GM19324 (cell line): ENCODE results near the gene KPTN.

Experiments used
- ATAC-seq: cut with Tn5 transposase; IDR thresholded peaks from one replicate; pipeline ENCODE4 v1.9.1; 2021; ENCODE audit warnings: mild to moderate bottlenecking, moderate library complexity; ENCODE audit not compliant: unreplicated experiment, low FRiP score

KPTN gene

DNA sequence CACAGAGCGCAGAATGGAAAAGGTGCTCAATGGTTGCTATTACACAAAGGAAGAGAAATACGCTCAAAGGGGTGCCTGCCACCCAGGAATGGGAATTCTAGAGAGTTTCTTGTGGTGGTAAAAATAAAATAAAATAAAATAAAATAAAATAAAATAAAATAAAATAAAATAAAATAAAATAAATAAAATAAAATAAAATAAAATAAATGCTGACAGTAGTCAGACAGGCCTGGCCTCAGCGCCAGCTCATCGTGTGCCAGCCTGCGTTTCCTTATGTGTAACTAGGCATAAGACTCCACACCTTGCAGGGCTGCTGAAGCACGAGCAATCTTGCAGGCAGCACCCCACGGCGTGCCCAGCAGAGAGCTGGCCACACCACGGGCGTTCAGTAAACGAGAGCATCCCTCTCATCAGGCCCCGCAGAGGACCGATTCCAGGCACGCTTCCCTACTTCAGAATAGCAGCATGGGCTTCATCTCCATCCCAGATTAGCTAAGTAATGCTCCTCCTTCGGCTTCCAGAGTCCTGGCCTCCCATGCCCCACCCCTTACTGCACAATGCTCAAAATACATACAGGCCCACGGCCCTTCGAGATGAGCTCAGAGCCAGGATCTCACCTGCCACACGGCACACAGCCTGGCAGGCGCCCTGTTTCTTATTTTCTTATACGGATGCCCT lies 25.3 kb upstream of the KPTN start:
- ATAC-seq: no peak

DNA sequence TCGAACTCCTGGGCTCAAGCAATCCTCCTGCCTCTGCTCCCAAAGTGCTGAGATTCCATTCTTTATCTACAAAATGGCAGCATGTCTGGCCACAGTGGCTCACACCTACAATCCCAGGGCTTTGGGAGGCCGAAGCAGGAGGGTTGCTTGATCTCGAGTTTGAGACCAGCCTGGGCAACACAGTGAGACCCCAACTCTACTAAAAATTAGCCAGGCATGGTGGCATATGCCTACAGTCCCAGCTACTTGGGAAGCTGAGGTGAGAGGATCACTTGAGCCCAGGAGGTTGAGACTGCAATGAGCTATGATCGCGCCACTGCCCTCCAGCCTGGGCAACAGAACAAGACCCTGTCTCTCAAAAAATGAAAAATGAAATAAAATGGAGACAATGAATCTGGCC lies 24.7 kb upstream of the KPTN start:
- no peak for ATAC-seq

GRCh38 chr19:47507924-47508553 lies 24.0 kb upstream of the KPTN start:
- ATAC-seq: no peak

- ATAC-seq: no peak
These were observed 23.0 kb upstream of the KPTN start for GRCh38 chr19:47507012-47507411.

GRCh38 chr19:47506459-47506858 lies 22.4 kb upstream of the KPTN start:
- no peak for ATAC-seq

DNA sequence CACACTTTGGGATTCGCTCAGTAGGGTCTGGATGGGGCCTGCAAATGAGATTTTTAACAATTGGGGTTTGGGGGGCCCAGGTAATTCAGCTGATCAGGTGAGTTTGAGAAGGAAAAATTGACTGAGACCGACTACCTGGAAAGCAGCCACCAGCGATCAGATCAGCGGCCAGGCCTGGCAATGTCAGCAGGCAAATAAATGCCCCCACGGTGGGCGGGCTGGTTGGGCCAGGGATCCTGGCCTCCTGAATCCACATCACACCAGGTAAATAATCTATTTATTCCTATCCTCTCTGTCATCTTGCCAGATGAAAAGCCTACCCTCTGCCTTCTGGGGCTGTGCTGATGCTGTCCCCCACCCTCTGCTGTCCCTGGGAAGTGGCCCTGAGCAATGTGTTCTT lies 21.5 kb upstream of the KPTN start:
- no peak for ATAC-seq

DNA sequence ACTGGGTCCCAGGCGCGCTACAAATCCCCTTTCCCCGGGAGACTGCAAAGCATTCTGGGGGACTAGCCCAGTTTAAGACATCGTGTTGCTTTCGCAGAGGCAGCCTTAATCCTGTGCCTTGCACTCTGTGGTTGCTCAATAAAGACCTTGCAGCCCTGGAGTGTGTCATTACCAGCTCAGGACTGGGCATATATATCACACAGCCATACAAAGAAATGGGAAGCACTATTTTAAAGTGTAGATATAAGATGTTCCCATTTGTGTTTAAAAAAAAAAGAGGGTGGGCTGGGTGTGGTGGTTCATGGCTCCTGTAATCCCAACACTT lies 19.8 kb upstream of the KPTN start:
- ATAC-seq: no peak

DNA sequence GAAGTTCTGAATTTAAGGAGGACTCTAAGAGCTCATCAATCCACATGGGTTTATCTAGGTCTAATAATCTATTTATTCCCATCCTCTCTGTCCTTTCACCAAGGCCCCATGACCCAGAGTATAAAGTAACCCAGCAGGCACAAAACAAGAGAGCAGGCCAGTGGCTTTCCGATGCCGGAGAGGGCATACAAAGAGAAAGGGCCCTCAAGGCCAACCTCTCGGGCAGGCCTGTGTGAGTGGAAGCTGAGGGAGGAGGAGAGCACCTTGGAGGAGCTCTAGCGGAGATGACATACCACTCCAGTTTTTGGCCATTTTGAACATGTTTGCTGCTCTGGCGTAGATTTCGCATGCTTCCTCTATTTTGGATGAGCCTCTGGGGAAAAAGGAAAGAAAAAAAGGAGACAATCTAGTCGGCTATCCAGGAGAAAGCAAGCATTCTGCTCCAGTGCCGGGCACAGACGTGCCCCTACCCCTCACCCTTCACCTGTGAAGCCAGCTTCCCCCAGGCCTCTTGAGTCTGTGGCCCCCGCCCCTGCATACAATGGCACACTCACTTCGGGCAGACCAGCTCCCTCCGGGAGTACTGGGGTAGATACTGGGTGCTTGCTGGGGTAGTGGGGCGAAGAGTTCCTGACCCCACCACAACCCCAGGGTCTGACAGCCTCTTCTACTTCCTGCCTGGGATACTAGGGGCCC lies 19.3 kb upstream of the KPTN start:
- ATAC-seq: no peak

- no peak for ATAC-seq
These were observed 16.1 kb upstream of the KPTN start for GRCh38 chr19:47499863-47500830.

DNA sequence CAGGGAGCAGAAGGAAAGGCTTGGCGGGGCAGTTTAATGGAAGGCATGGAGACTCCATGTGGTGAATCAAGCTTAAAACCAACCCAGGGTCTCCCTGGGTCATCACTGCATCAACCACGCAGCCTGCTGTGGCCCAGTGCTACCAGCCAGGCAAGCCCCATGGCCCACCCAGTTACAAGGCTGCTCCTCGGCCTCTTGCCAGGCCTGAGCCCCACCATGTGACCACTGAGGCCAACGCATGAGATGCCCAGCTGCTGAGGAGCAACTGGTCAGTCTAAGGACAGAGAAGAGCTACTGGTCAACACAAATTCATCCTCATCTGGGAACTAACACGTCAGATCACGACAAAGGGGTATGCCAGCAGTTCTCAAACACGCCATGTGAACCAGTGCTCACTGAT lies 15.4 kb upstream of the KPTN start:
- no peak for ATAC-seq

- no peak for ATAC-seq
These were observed 14.5 kb upstream of the KPTN start for GRCh38 chr19:47498561-47498960.

GRCh38 chr19:47497821-47498520 lies 14.0 kb upstream of the KPTN start:
- ATAC-seq: no peak

- no peak for ATAC-seq
These were observed 13.2 kb upstream of the KPTN start for GRCh38 chr19:47497050-47497766.

DNA sequence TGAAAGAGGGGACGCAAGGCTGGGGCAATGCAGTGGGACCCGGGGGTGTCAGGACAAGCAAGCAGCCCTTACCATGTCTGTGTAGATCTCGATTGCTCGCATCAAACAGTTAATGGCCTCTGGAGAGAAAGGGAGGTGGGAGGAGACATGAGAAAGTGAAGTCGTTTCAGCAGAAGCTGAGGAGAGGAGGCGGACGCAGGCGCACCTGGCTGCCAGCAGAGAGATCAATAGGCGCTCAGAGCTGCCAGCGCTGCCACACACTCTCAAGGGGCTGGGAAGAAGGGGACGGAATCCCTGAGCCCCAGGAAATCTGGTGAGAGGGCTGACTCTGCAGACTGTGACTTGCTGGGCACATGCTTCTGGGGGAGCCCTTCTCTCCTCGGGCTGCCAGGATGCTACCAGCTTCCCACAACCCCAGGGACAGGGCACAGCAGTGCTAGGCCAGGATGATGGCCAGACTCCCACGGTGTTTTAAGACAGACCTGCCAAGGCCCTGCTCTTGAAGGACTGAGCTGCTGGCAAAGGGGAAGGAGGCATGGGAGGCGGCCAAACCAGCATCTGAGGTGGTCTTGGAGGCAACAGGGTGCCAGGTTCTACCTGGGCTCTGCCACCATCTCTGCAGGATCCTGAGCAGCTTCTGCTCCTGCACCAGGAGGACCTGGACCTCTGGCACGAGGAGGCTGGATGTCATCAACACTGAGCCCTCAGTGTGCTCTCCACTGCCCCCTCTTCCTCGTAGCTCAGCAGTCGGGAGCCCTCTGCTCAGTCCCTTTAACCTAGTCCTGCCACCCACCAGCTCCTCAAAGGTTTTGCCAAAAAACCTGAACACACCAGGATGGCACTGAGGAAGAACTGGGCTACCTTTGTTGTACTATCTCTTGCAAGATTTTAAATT lies 11.7 kb upstream of the KPTN start:
- no peak for ATAC-seq

DNA sequence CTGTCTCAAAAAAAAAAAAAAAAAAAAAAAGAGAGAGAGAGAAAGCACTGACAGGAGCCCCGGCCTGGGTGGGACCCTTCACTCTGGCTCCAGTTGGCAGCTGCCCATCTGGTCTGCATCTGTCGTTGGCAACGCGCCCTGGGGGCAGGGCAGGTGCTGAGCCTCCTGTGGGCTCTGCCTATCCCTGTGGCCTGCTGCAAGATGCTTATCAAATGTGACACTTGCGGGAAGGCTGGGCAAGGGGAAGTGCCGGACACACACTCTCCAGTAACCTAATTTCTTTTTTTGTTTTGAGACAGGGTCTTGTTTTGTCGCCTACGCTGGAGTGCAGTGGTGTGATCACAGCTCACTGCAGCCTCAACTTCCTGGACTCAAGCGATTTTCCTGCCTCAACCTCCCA lies 10.7 kb upstream of the KPTN start:
- no peak for ATAC-seq

DNA sequence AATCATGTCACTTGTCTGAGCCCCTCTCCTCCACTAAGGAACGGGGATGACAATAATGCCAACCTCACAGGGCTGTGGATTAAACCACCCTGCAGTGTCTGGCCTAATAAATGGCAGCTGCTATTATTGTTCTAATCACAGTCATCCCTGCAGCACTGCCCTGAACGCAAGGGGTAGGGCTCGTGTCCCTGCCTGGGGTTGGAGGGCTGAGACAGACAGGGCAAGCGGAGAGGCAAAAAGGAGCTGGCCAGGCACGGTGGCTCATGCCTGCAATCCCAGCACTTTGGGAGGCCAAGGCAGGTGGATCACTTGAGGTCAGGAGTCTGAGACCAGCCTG lies 10.2 kb upstream of the KPTN start:
- no peak for ATAC-seq

- ATAC-seq: no peak
These were observed 9.6 kb upstream of the KPTN start for GRCh38 chr19:47493378-47494210.
